ENCODE measurements around the gene CSTF1.

GRCh38 chr20:56453352-56453751, 60.9 kb downstream of the CSTF1 start:
- no peak for TF ChIP-seq CTCF (IDR thresholded peaks at IDR 0.05 in 8 of 11, conservative IDR thresholded peaks at IDR 0.05 in 3 of 11)
- no peak for TF ChIP-seq POLR2AphosphoS5 (IDR thresholded peaks at IDR 0.05)
- no peak for TF ChIP-seq POLR2A (IDR thresholded peaks at IDR 0.05)
